ENCODE data around the gene DIP2C. TPM values are rescaled to one million over a fixed set of nuclear protein-coding genes. Genes with fewer than 3 reads are reported as not detected.

Gene DIP2C
- total RNA-seq, 1 experiment from 2014 or later: 11.0 TPM

GRCh38 chr10:631266-631665 is 58.2 kb downstream of the DIP2C start (continued):
- TF ChIP-seq PRDM15 (CRISPR knock-in tag; IDR thresholded peaks at IDR 0.05): no peak
- TF ChIP-seq IRF1 (CRISPR knock-in tag; IDR thresholded peaks at IDR 0.05): no peak
- no peak for TF ChIP-seq MYBL2 (CRISPR knock-in tag; IDR thresholded peaks at IDR 0.05)
- TF ChIP-seq USF2 (CRISPR knock-in tag; IDR thresholded peaks at IDR 0.05): no peak

GRCh38 chr10:630581-631073 is 58.8 kb downstream of the DIP2C start:
- H3K4me1 Mint-ChIP-seq: peaks cover 30% of the 10 kb centered on the region
- no peak overlapping the region for H3K27ac Mint-ChIP-seq
- no peak overlapping the region for H3K4me3 Mint-ChIP-seq
- H3K27me3 Mint-ChIP-seq (ENCODE audit: low read depth): no peaks in the 10 kb centered on the region
- no peaks in the 10 kb centered on the region for H3K9me3 Mint-ChIP-seq
- TF ChIP-seq ATF3 (CRISPR knock-in tag; conservative IDR thresholded peaks at IDR 0.05): no peak
- no peak for TF ChIP-seq ZSCAN18 (CRISPR knock-in tag; IDR thresholded peaks at IDR 0.05)
- TF ChIP-seq AFF4 (CRISPR knock-in tag; IDR thresholded peaks at IDR 0.05; ENCODE audit: borderline replicate concordance): no peak
- no peak for TF ChIP-seq EMX1 (CRISPR knock-in tag; IDR thresholded peaks at IDR 0.05)
- no peak for TF ChIP-seq NR2C2 (CRISPR knock-in tag; IDR thresholded peaks at IDR 0.05)
- no peak for TF ChIP-seq NFE2L1 (CRISPR knock-in tag; IDR thresholded peaks at IDR 0.05)
- no peak for TF ChIP-seq CTCF (IDR thresholded peaks at IDR 0.05)
- TF ChIP-seq TCF7 (CRISPR knock-in tag; IDR thresholded peaks at IDR 0.05; ENCODE audit: low read depth): no peak
- TF ChIP-seq RORB (CRISPR knock-in tag; IDR thresholded peaks at IDR 0.05): no peak
- TF ChIP-seq OVOL2 (CRISPR knock-in tag; IDR thresholded peaks at IDR 0.05; ENCODE audit: borderline replicate concordance): no peak
- no peak for TF ChIP-seq MXD4 (CRISPR knock-in tag; IDR thresholded peaks at IDR 0.05; ENCODE audit: borderline replicate concordance)
- ChIA-PET POLR2A (no interaction called here), CTCF (no interaction called here)
- no peak for DNase-seq (ENCODE audit: low spot score)
- H3K36me3 Mint-ChIP-seq: no peaks in the 10 kb centered on the region
- ATAC-seq: no peak

Data from WTC11 (cell line).